Measurements from ENCODE around the gene SRD5A3.

GRCh38 chr4:55304303-55304702 lies 41.7 kb upstream of the SRD5A3 start:
- no peak for TF ChIP-seq POLR2A (IDR thresholded peaks at IDR 0.05; ENCODE audit: low read depth)
- no peak for TF ChIP-seq CTCF (IDR thresholded peaks at IDR 0.05)
